HG03103 (cell line): Measurements from ENCODE around the gene PTCD1.

Source experiments
- ATAC-seq: cut with Tn5 transposase; IDR thresholded peaks from one replicate; pipeline ENCODE4 v1.9.1; 2021; ENCODE audit warnings: low read depth; ENCODE audit not compliant: unreplicated experiment

Gene PTCD1

GRCh38 chr7:99438573-99439480, at the start of gene PTCD1, which contains the start of gene CPSF4:
Gene PTCD1, minus strand, starts transcription at chr7:99438798. Its CDS starts 3,556 bp downstream, at chr7:99435242.
Gene CPSF4, plus strand, starts transcription at chr7:99438943. Its CDS starts 140 bp downstream, at chr7:99439083.
- ATAC-seq = peak; percentile 88

GRCh38 chr7:99485094-99485493, 46.5 kb upstream of the PTCD1 start:
- no peak for ATAC-seq

- ATAC-seq = no peak
Observed at GRCh38 chr7:99478464-99479440, 40.2 kb upstream of the PTCD1 start.

- no peak for ATAC-seq
Observed at GRCh38 chr7:99476107-99476506, 37.5 kb upstream of the PTCD1 start.

- ATAC-seq = no peak
Observed at GRCh38 chr7:99473315-99473596, 34.7 kb upstream of the PTCD1 start.

GRCh38 chr7:99472561-99473314, 34.1 kb upstream of the PTCD1 start, which contains the start of gene ZNF789:
Gene ZNF789, plus strand, starts transcription at chr7:99472890. Its CDS starts 3,567 bp downstream, at chr7:99476457.
- ATAC-seq = peak; percentile 95

- no peak for ATAC-seq
Observed at GRCh38 chr7:99469381-99470065, 30.9 kb upstream of the PTCD1 start.

- ATAC-seq = no peak
Observed at GRCh38 chr7:99468336-99468918, 29.8 kb upstream of the PTCD1 start.

GRCh38 chr7:99465421-99465768, 26.8 kb upstream of the PTCD1 start:
- ATAC-seq = no peak

- no peak for ATAC-seq
Observed at GRCh38 chr7:99461221-99461620, 22.6 kb upstream of the PTCD1 start.

GRCh38 chr7:99460651-99461050, 22.1 kb upstream of the PTCD1 start:
- ATAC-seq = no peak

- ATAC-seq = no peak
Observed at GRCh38 chr7:99459087-99459486, 20.5 kb upstream of the PTCD1 start.

- ATAC-seq = no peak
Observed at GRCh38 chr7:99457650-99458493, 19.3 kb upstream of the PTCD1 start.

GRCh38 chr7:99457050-99457649, 18.6 kb upstream of the PTCD1 start:
- ATAC-seq = no peak

- no peak for ATAC-seq
Observed at GRCh38 chr7:99456288-99456687, 17.7 kb upstream of the PTCD1 start.

GRCh38 chr7:99455874-99456273, 17.3 kb upstream of the PTCD1 start:
- no peak for ATAC-seq

GRCh38 chr7:99453105-99453504, 14.5 kb upstream of the PTCD1 start:
- no peak for ATAC-seq

- no peak for ATAC-seq
Observed at GRCh38 chr7:99452541-99452940, 13.9 kb upstream of the PTCD1 start.
